Hepatocyte (in vitro differentiated cells): ENCODE measurements around the gene METTL27.

ENCODE experiments used
- EZH2 ChIP-seq: fragments of 200-600 bp; sonication (generic); IDR thresholded peaks from 2 replicates; pipeline ENCODE4 v1.6.1; 2016; ENCODE audit warnings: antibody characterized with exemption, mild to moderate bottlenecking, borderline replicate concordance
- EZH2phosphoT487 ChIP-seq: fragments of 200-600 bp; sonication (generic); IDR thresholded peaks from one replicate; pipeline ENCODE4 v1.6.1; 2018; ENCODE audit warnings: antibody characterized with exemption, mild to moderate bottlenecking, low read depth, moderate library complexity; ENCODE audit not compliant: unreplicated experiment, severe bottlenecking
- TF ChIP-seq, protein P1 (sequence below): fragments of 200-600 bp; sonication (generic); IDR thresholded peaks from 2 replicates; pipeline ENCODE4 v1.5.1; 2016; ENCODE audit warnings: antibody characterized with exemption, mild to moderate bottlenecking; ENCODE audit not compliant: poor library complexity

DNA sequence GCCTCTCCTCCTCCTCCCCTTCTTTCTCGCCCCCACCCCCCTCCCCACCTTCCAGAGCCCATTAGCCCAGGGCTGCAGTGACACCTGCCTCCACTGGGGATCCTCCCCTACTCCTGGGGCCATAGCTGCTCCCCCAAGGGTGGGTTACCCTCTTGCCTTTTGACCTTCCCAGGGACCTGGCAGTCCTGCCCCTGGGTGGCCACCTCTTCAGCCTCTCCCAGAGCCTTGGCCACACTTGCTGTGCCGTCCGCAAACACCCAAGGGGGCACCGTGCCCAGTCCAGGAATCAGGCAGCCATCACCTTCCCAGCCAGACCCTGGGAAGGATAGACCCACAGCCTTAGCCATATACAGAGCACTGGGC is 31.3 kb downstream of the METTL27 start:
- no peak for TF ChIP-seq EZH2
- TF ChIP-seq, protein P1, sequence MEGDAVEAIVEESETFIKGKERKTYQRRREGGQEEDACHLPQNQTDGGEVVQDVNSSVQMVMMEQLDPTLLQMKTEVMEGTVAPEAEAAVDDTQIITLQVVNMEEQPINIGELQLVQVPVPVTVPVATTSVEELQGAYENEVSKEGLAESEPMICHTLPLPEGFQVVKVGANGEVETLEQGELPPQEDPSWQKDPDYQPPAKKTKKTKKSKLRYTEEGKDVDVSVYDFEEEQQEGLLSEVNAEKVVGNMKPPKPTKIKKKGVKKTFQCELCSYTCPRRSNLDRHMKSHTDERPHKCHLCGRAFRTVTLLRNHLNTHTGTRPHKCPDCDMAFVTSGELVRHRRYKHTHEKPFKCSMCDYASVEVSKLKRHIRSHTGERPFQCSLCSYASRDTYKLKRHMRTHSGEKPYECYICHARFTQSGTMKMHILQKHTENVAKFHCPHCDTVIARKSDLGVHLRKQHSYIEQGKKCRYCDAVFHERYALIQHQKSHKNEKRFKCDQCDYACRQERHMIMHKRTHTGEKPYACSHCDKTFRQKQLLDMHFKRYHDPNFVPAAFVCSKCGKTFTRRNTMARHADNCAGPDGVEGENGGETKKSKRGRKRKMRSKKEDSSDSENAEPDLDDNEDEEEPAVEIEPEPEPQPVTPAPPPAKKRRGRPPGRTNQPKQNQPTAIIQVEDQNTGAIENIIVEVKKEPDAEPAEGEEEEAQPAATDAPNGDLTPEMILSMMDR = no peak
- no peak for TF ChIP-seq EZH2phosphoT487
